HEK293T (cell line): Measurements from ENCODE around the gene TMCO1.

Experiments
- ARNT ChIP-seq: fragments of 450-650 bp; IDR thresholded peaks from 2 replicates; pipeline ENCODE4 v1.6.1; 2017; ENCODE audit warnings: mild to moderate bottlenecking
- BHLHE40 ChIP-seq: fragments of 450-650 bp; IDR thresholded peaks from 2 replicates; pipeline ENCODE4 v1.6.1; 2016; ENCODE audit warnings: mild to moderate bottlenecking, moderate library complexity, borderline replicate concordance
- ELF4 ChIP-seq: fragments of 450-650 bp; IDR thresholded peaks from 2 replicates; pipeline ENCODE4 v1.6.1; 2017; ENCODE audit warnings: antibody characterized with exemption
- FOXA1 ChIP-seq: fragments of 450-650 bp; IDR thresholded peaks from 2 replicates; pipeline ENCODE4 v1.6.1; 2016; ENCODE audit warnings: mild to moderate bottlenecking
- LEF1 ChIP-seq: fragments of 450-650 bp; IDR thresholded peaks from 2 replicates; pipeline ENCODE4 v1.6.1; 2017; ENCODE audit warnings: mild to moderate bottlenecking, borderline replicate concordance
- NFRKB ChIP-seq: fragments of 450-650 bp; IDR thresholded peaks from 2 replicates; pipeline ENCODE4 v1.6.1; 2016; ENCODE audit warnings: mild to moderate bottlenecking, moderate library complexity
- ZNF384 ChIP-seq: fragments of 450-650 bp; IDR thresholded peaks from 2 replicates; pipeline ENCODE4 v1.6.1; 2016

DNA sequence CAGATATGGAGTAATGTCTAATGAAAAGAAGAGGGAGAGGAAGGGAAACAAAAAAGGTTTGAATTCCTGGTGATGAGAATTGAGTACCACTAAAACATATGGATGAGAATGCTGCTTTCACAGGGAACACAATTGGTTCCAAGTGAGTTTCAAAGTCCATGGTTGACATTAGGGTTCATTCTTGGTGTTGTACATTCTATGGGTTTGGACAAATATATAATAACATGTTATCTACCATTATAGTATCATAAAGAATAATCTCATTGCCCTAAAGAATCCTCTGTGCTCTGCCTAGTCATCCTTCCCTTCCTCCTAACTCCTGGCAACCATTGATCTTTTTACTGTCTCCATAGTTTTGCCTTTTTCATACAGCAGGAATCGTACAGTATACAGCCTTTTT is 20.1 kb downstream of the TMCO1 start:
- TF ChIP-seq LEF1 (no peak), NFRKB (no peak), FOXA1 (no peak), ARNT (no peak), BHLHE40 (no peak), ELF4 (no peak), ZNF384 (no peak)
